Inflammatory macrophage (primary cell): ENCODE results near the gene SF3A1.
"Not testable (repeated sequence)": the region's sequence is repeated elsewhere in the genome, so short reads cannot be mapped to it uniquely, and the experiment has no call there.

Source experiments
- DNase-seq, 2 donors: peaks; one replicate each; pipeline ENCODE4 v3.0.0-alpha.2; 2020 to 2022

The SF3A1 gene

GRCh38 chr22:30351226-30351625, 5.5 kb downstream of the SF3A1 start:
- no peak for DNase-seq

- no peak for DNase-seq
Measured at GRCh38 chr22:30348809-30349208, 7.9 kb downstream of the SF3A1 start.

GRCh38 chr22:30348404-30348803, 8.3 kb downstream of the SF3A1 start:
- no peak for DNase-seq

- DNase-seq: no peak
Measured at GRCh38 chr22:30347255-30347892, 9.3 kb downstream of the SF3A1 start.

- no peak for DNase-seq
Measured at GRCh38 chr22:30344447-30345200, 12.1 kb downstream of the SF3A1 start.

DNA sequence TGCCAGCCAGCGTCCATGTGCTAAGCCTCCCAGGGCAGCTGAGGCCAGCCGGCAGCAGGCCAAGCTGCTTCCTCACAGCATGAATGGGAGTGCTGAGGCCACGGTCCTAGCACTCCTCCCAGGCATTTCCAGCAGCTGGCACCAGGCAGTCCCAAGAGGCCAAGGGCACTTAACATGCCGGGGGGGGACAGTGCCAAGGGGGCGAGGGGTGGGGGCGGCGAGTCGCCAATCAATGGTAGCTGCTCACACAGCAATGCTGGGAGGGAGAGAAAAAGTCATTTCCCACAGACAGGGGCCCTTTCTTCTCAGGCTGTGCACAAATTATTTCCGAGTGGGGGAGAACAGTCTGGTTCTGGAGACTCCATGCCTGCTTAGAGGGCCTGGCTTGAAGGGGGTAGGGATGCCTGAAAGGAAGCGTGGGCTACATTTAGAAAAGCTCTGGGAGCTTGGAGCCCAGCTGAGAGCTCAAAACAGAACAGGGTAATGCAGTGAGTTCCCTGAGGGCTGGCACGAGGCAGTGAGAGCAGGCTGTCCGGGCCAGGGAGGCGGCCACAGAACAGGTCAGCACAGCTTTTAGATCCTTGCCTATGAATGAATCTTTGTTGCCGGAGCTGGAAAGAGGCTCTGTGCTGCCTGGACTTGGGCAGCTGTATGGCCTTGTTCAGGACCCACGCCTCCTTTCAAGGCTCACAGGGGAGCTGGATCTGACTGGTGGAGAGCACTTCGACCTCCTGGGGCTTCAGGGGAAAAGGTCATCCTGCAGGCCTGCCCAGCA, 15.6 kb downstream of the SF3A1 start:
- DNase-seq: no peak

DNA sequence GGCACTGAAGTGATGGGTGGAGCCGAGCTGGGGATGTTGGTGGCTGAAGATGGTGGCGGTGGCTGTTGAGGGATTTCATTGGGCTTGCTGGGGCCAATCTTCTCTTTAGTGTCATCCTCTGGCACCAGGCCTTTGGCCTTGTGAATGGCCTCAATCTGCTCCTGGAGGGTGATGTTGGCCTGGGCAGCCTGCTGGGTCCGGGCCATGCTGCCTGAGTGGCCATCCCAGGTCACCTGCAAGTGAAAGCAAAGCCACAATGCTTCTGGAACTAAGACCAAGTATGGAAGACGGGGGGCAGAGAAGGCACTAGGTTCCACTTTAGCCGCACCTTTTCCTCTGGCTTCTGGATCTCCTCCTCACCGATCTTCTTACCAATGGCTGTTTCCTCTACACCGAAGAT, 17.9 kb downstream of the SF3A1 start:
- no peak for DNase-seq

GRCh38 chr22:30338341-30338740, 18.4 kb downstream of the SF3A1 start:
- DNase-seq: not testable (repeated sequence)

- DNase-seq: no peak
Measured at GRCh38 chr22:30337461-30337778, 19.3 kb downstream of the SF3A1 start.

DNA sequence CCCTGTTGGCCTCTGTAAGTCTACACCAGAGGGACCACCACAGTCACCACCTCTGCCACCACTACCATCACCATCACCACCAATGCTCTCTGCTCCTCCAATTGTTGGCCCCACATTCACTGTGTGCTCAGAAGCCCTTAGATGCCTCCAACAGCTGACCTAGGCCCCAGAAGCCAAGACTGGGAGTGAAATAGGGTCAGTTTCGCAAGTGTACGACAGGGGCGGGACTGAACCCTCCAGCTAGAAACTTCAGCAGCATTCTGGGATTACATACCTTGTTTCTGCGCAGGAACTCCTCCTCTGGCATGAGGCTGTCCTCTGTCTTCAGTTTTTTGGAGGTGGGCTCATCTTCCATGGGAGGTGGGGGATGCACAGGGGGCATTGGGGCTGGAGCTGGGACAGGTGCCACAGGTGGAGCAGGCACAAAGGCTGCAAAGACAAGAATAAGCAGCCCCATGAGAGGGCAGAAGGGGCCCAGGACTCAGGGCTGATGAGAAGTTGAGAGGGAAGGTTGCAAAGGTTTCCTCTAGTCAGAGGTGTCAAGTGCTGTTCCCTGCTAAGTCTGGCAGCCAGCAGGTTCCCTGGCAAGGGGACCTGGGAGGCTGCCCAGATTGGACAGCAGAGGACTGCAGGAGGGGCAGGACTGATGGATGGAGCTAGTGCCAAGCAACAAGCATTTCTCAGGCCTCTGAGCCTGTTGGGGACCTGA, 19.8 kb downstream of the SF3A1 start:
- DNase-seq: no peak

- no peak for DNase-seq
Measured at GRCh38 chr22:30335236-30335635, 21.5 kb downstream of the SF3A1 start.

DNA sequence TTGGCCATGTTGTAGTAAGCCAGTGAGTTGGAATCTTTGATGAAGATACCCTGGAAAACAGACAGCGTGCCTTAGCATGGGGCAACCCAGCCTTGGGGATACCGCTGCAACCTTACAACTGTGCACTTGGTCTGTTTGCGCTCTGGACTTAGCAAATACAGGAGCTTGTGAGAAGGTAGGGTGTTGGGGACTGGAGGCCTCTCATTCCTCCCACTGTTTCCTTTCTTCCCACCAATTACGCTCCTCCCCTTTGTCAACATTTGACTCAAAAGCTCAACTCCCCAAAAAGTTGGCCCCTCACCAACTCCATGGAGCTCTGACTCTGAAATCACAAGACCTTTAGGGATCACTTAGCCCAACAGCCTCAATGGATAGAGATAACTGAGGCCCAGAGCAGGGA, 22.0 kb downstream of the SF3A1 start:
- no peak for DNase-seq

GRCh38 chr22:30333707-30334087, 23.0 kb downstream of the SF3A1 start:
- no peak for DNase-seq

GRCh38 chr22:30332994-30333706, 23.5 kb downstream of the SF3A1 start:
- DNase-seq: no peak

GRCh38 chr22:30332551-30332950, 24.1 kb downstream of the SF3A1 start:
- no peak for DNase-seq

- no peak for DNase-seq
Measured at GRCh38 chr22:30328466-30329049, 28.1 kb downstream of the SF3A1 start.

DNA sequence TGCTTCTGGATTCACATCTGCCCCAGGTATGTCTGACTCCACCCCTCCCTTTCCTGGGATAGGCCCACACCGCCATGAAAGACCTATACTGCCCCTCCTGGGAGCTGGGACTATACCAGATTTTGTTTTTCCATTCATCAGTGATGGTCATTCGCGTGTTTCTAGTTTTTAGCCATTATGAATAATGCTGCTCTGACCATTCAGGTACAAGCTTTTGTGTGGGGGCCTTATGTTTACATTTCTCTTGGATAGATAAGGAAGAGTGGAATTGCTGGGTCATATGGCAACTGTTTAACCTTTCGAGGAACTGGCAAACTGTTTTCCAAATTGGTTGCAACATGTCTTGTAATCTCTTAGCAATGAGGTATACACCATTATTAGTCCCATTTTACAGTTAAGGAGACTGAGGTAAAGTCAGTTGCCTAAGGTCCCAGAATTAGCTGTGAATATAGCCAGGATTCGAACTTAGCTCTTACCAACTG, 28.8 kb downstream of the SF3A1 start:
- DNase-seq: no peak

GRCh38 chr22:30326706-30327362, 29.9 kb downstream of the SF3A1 start, which contains the start of gene TBC1D10A:
TBC1D10A (minus strand) TSS chr22:30326941; CDS start chr22:30326881, 60 bp downstream.
- peak; percentile 73 to 84 for DNase-seq

DNA sequence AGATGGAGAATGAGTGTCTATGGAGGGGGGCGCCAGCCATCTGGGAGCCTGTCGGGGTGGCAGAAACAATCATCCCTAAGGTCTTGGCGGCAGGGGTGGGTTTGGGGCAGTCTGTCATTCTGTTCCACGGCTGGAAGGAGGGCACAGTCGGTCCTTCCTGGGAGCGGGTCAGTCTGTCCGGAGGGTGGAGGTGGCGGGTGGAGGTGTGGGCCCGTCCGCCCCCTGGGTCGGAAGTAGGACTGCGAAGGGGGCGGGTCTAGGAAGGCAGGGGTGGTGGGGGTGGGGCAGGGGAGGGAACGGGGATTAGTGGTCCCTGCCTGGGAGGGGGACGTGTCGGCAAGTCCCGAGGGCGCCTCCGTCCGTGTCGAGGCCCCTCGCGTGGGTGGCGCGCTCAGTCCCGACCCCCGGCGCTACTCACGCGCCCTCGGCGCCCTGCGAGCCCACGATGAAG, 30.4 kb downstream of the SF3A1 start:
- peak in 1 of 2 donors; percentile 11 for DNase-seq

GRCh38 chr22:30325724-30326254, 30.9 kb downstream of the SF3A1 start:
- no peak for DNase-seq
